ENCODE results near the gene UBA7.
"Not testable (repeated sequence)": the region's sequence is repeated elsewhere in the genome, so short reads cannot be mapped to it uniquely, and the experiment has no call there.

Gene UBA7

GRCh38 chr3:49842843-49843517 lies 29.2 kb upstream of the UBA7 start:
- no peak for TF ChIP-seq CTCF (IDR thresholded peaks at IDR 0.05; ENCODE audit: low read depth, low read length)
- no peak for DNase-seq (ENCODE audit: extremely low read depth, low read depth)

- DNase-seq (ENCODE audit: extremely low read depth, low read depth), result no peak
- no peak for TF ChIP-seq CTCF (IDR thresholded peaks at IDR 0.05; ENCODE audit: low read depth, low read length)
Measured at GRCh38 chr3:49841806-49842205, 28.1 kb upstream of the UBA7 start.

- no peak for DNase-seq (ENCODE audit: extremely low read depth, low read depth)
- TF ChIP-seq CTCF (IDR thresholded peaks at IDR 0.05; ENCODE audit: low read depth, low read length), result peak; percentile 39
Measured at GRCh38 chr3:49841126-49841696, 27.5 kb upstream of the UBA7 start.

GRCh38 chr3:49840388-49840787 lies 26.6 kb upstream of the UBA7 start:
- DNase-seq (ENCODE audit: extremely low read depth, low read depth), result no peak
- TF ChIP-seq CTCF (IDR thresholded peaks at IDR 0.05; ENCODE audit: low read depth, low read length), result no peak

- DNase-seq (ENCODE audit: extremely low read depth, low read depth), result peak; percentile 61
- peak; percentile 87 for TF ChIP-seq CTCF (IDR thresholded peaks at IDR 0.05; ENCODE audit: low read depth, low read length)
Measured at GRCh38 chr3:49839193-49839809, 25.5 kb upstream of the UBA7 start.

GRCh38 chr3:49831341-49831740 lies 17.6 kb upstream of the UBA7 start:
- no peak for DNase-seq (ENCODE audit: extremely low read depth, low read depth)
- no peak for TF ChIP-seq CTCF (IDR thresholded peaks at IDR 0.05; ENCODE audit: low read depth, low read length)

GRCh38 chr3:49826016-49826415 lies 12.3 kb upstream of the UBA7 start:
- DNase-seq (ENCODE audit: extremely low read depth, low read depth), result no peak
- TF ChIP-seq CTCF (IDR thresholded peaks at IDR 0.05; ENCODE audit: low read depth, low read length), result no peak

GRCh38 chr3:49823131-49823530 lies 9.4 kb upstream of the UBA7 start:
- not testable (repeated sequence) for DNase-seq (ENCODE audit: extremely low read depth, low read depth)

All from AG09319 (cell line).